ENCODE results near the gene PCBP3.
"Not testable (repeated sequence)": the region's sequence is repeated elsewhere in the genome, so short reads cannot be mapped to it uniquely, and the experiment has no call there.

Gene PCBP3

GRCh38 chr21:45670731-45671130 is 27.2 kb downstream of the PCBP3 start:
- TF ChIP-seq, protein P1, sequence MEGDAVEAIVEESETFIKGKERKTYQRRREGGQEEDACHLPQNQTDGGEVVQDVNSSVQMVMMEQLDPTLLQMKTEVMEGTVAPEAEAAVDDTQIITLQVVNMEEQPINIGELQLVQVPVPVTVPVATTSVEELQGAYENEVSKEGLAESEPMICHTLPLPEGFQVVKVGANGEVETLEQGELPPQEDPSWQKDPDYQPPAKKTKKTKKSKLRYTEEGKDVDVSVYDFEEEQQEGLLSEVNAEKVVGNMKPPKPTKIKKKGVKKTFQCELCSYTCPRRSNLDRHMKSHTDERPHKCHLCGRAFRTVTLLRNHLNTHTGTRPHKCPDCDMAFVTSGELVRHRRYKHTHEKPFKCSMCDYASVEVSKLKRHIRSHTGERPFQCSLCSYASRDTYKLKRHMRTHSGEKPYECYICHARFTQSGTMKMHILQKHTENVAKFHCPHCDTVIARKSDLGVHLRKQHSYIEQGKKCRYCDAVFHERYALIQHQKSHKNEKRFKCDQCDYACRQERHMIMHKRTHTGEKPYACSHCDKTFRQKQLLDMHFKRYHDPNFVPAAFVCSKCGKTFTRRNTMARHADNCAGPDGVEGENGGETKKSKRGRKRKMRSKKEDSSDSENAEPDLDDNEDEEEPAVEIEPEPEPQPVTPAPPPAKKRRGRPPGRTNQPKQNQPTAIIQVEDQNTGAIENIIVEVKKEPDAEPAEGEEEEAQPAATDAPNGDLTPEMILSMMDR (IDR thresholded peaks at IDR 0.05; ENCODE audit: low read length, missing control alignments): no peak
- DNase-seq (ENCODE audit: low read depth): no peak
- no peak overlapping the region for H3K4me3 ChIP-seq (replicated peaks; ENCODE audit: low read depth, low read length)

DNA sequence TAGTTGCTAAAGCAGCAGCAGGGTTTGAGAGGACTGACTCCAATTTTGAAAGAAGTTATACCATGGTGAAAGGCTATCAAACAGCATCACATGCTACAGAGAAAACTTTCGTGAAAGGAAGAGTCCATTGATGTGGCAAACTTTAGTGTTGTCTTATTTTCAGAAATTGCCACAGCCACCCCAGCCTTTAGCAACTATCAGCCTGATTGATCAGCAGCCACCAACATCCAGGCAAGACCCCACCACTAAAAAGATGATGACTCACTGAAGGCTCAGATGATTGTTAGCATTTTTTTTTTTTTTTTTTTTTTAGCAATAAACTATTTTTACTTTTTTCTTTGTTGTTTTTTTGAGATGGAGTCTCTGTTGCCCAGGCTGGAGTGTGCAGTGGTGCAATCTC is 35.3 kb downstream of the PCBP3 start:
- DNase-seq (ENCODE audit: low read depth); H3K4me3 ChIP-seq (replicated peaks; ENCODE audit: low read depth, low read length): not testable (repeated sequence)

- TF ChIP-seq, protein P1 (IDR thresholded peaks at IDR 0.05; ENCODE audit: low read length, missing control alignments): no peak
- no peak overlapping the region for H3K4me3 ChIP-seq (replicated peaks; ENCODE audit: low read depth, low read length)
- no peak for DNase-seq (ENCODE audit: low read depth)
Observed at GRCh38 chr21:45680215-45680614, 36.7 kb downstream of the PCBP3 start.

DNA sequence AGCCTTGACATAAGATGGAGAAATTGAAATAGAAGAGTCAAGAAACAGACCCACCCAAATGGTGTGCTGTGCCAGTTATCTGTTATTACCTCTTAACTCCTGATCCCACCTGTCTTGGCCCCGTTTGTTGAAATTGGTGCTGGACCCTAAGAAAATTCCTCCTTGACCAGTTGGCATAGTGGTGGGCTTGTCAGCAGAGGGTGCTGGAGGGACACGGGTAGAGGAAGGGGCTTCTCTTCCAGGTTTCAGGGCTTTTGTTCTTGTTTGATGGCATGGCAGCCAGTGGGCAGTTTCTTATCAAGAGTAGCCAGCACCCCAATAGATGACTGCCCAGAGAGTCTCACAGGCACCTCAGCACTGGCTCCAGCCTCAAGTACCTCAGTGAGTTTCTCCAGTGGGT is 51.6 kb downstream of the PCBP3 start:
- DNase-seq (ENCODE audit: low read depth): no peak
- TF ChIP-seq, protein P1 (IDR thresholded peaks at IDR 0.05; ENCODE audit: low read length, missing control alignments): peak; percentile 6
- H3K4me3 ChIP-seq (replicated peaks; ENCODE audit: low read depth, low read length): no peak overlapping the region

- H3K4me3 ChIP-seq (replicated peaks; ENCODE audit: low read depth, low read length): no peak overlapping the region
- peak; percentile 98 for DNase-seq (ENCODE audit: low read depth)
- TF ChIP-seq, protein P1 (IDR thresholded peaks at IDR 0.05; ENCODE audit: low read length, missing control alignments): no peak
Observed at GRCh38 chr21:45698493-45699184, 55.1 kb downstream of the PCBP3 start.

GRCh38 chr21:45699251-45699942 is 55.9 kb downstream of the PCBP3 start:
- no peak for DNase-seq (ENCODE audit: low read depth)
- TF ChIP-seq, protein P1 (IDR thresholded peaks at IDR 0.05; ENCODE audit: low read length, missing control alignments): no peak
- no peak overlapping the region for H3K4me3 ChIP-seq (replicated peaks; ENCODE audit: low read depth, low read length)

GRCh38 chr21:45699966-45700365 is 56.4 kb downstream of the PCBP3 start:
- DNase-seq (ENCODE audit: low read depth): no peak
- TF ChIP-seq, protein P1 (IDR thresholded peaks at IDR 0.05; ENCODE audit: low read length, missing control alignments): no peak
- H3K4me3 ChIP-seq (replicated peaks; ENCODE audit: low read depth, low read length): no peak overlapping the region
